H1 (cell line): Measurements from ENCODE around the gene AFG1L.

Experiments used
- BCL11A ChIP-seq, 2 experiments: IDR thresholded peaks; one replicate each; pipeline ENCODE4 v1.6.1; 2011; ENCODE audit warnings: low read depth in 2 of 2, low read length in 2 of 2, mild to moderate bottlenecking in 2 of 2
- CTCF ChIP-seq, 3 experiments: IDR thresholded peaks; 1 replicate in 2 of 3; 2 replicates in 1 of 3; pipeline versions ENCODE4 v1.5.1 to v1.6.1; 2011; ENCODE audit warnings: low read length in 3 of 3, mild to moderate bottlenecking in 3 of 3, inconsistent platforms in 2 of 3, low read depth in 1 of 3, moderate library complexity in 1 of 3; ENCODE audit not compliant: insufficient read depth in 1 of 3; ENCODE audit errors: control extremely low read depth in 1 of 3
- POLR2AphosphoS5 ChIP-seq: IDR thresholded peaks from 2 replicates; pipeline ENCODE4 v1.6.1; 2011; ENCODE audit warnings: low read depth, low read length
- TAF1 ChIP-seq: IDR thresholded peaks from 2 replicates; pipeline ENCODE4 v1.6.1; 2011; ENCODE audit warnings: mild to moderate bottlenecking, low read depth, low read length

- TF ChIP-seq POLR2AphosphoS5 (no peak), TAF1 (no peak), CTCF (IDR thresholded peaks at IDR 0.05; ENCODE audit: control extremely low read depth in 1 of 3, insufficient read depth in 1 of 3, low read depth in 1 of 3, low read length in 3 of 3) (no peak), BCL11A (IDR thresholded peaks at IDR 0.05; ENCODE audit: low read depth in 2 of 2, low read length in 2 of 2) (no peak)
Observed at GRCh38 chr6:108380876-108381275, 86.0 kb downstream of the AFG1L start.
